Measurements from ENCODE around the gene CYYR1.

The CYYR1 gene

GRCh38 chr21:26501495-26502021 lies 71.5 kb downstream of the CYYR1 start:
- DNase-seq (ENCODE audit: low read depth) = no peak
- no peak for TF ChIP-seq CTCF (conservative IDR thresholded peaks at IDR 0.05; ENCODE audit: low read depth, low read length)
- H3K4me3 ChIP-seq (ENCODE audit: low read length) = no peak overlapping the region

DNA sequence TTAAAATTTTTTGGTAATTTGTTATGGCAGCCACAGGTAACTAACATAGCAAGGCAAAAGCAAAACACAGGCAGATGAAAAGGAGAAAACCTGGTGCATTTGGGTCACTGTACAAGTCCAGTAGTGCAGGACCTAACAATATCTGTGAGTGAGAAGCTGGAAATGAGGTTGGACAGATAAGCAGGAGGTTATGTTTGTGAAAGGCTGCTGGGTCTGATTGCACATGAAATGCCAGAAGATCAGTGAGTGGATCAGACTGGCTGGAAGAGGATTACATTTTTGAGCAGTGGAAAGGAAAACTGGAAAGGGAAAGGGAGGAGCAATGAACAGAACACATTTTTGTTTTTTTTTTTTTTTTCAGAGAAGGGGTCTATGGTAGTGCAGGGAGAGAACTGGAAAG lies 73.6 kb downstream of the CYYR1 start:
- no peak for DNase-seq (ENCODE audit: low read depth)
- no peak for TF ChIP-seq CTCF (conservative IDR thresholded peaks at IDR 0.05; ENCODE audit: low read depth, low read length)
- H3K4me3 ChIP-seq (ENCODE audit: low read length) = no peak overlapping the region

DNA sequence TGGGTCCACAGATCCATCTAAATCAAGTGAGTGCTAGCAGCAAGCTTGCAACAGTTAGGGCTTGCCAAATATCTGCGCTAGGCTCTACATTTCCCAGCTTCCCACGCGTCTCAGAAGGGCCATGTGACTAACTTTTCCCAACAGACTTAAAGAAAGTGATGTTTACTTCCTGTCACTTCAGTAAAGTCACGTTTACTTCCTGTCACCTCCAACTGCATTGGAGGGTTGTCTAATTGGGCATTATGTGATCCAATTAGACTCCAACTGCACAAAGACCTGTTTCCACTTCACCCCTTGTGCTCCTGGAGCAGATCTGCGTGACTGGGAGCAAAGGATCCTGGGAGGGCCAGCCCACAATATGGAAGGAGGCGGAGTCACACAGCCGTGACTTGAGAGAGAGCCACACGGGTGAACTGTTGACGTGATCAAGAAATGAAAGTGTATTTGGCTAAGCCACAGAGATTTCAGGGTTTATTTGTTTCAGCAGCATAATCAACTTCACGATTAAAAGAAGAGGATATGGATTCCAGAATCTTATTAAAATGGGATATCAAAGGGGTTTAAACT lies 77.7 kb downstream of the CYYR1 start:
- no peak for TF ChIP-seq CTCF (conservative IDR thresholded peaks at IDR 0.05; ENCODE audit: low read depth, low read length)

GRCh38 chr21:26491663-26492062 lies 81.4 kb downstream of the CYYR1 start:
- no peak for TF ChIP-seq CTCF (conservative IDR thresholded peaks at IDR 0.05; ENCODE audit: low read depth, low read length)

More for the DNA sequence above, 77.7 kb downstream of the CYYR1 start:
- no peak for DNase-seq (ENCODE audit: low read depth)
- no peak overlapping the region for H3K4me3 ChIP-seq (ENCODE audit: low read length)

DNA sequence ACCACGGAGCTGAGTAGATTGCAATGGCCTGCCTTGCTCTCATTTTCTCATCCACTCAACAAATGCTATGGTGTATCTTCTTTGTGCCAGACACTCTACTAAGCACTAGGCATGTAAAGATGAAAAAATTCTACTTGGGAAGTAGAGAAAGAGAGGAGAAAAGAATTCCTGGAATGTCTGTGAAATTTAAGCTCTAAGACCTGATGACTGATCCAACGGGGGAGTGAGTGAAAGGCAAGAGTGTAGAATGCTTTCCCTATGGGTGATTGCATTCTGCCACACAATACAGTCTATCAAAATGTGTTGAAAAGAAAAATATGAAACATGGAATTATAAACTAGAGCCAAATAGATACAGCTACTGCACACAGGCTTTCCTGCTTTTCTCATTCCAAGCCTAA lies 82.3 kb downstream of the CYYR1 start:
- H3K4me3 ChIP-seq (ENCODE audit: low read length) = no peak overlapping the region
- TF ChIP-seq CTCF (conservative IDR thresholded peaks at IDR 0.05; ENCODE audit: low read depth, low read length) = no peak
- DNase-seq (ENCODE audit: low read depth) = peak; percentile 77

More at GRCh38 chr21:26491663-26492062, 81.4 kb downstream of the CYYR1 start:
- H3K4me3 ChIP-seq (ENCODE audit: low read length) = no peak overlapping the region
- no peak for DNase-seq (ENCODE audit: low read depth)

GRCh38 chr21:26489781-26490180 lies 83.3 kb downstream of the CYYR1 start:
- no peak overlapping the region for H3K4me3 ChIP-seq (ENCODE audit: low read length)
- peak; percentile 8 for TF ChIP-seq CTCF (conservative IDR thresholded peaks at IDR 0.05; ENCODE audit: low read depth, low read length)
- DNase-seq (ENCODE audit: low read depth) = no peak

- no peak for TF ChIP-seq CTCF (conservative IDR thresholded peaks at IDR 0.05; ENCODE audit: low read depth, low read length)
- no peak for DNase-seq (ENCODE audit: low read depth)
- no peak overlapping the region for H3K4me3 ChIP-seq (ENCODE audit: low read length)
Measured at GRCh38 chr21:26487981-26488480, 85.1 kb downstream of the CYYR1 start.
